Upper lobe of left lung (tissue), 4 donors: Measurements from ENCODE around the gene AQP1.

Experiments used
- POLR2A ChIP-seq, 4 donors: fragments of 450-650 bp; IDR thresholded peaks; one replicate each; pipeline ENCODE4 v1.5.1; 2016 to 2017; ENCODE audit warnings: antibody characterized with exemption in 4 of 4, mild to moderate bottlenecking in 2 of 4
- POLR2AphosphoS5 ChIP-seq, 2 donors: sonication (generic); formaldehyde crosslinking; IDR thresholded peaks; one replicate each; pipeline ENCODE4 v1.5.1; 2017; ENCODE audit warnings: antibody characterized with exemption in 2 of 2
- TF ChIP-seq, protein P1 (sequence below), 6 experiments: fragments of 450-650 bp in 4 of 6; fragments of 200-600 bp in 2 of 6; sonication (generic) in 2 of 6; IDR thresholded peaks; one replicate each; pipeline ENCODE4 v1.5.1; 2016 to 2019; ENCODE audit warnings: antibody characterized with exemption in 6 of 6

DNA sequence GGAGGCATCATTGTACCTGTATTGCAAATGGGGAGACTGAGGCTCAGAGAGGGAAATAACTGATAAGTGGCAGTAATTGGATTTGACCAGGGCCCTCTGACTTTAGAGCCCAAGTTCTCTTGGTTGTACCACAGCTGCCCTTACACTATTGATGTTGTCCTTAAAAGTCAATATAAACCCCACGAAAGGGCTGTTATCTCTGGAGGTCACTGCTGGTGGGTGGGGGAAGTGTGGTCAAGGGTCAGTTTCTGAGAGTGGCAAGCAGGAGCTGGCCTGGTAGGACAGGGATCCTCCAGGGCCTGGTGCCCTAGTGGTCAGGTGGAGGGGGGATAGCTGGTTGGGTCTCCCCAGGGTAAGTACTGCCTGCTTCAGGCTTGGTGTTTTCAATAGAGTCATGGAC is 44.2 kb upstream of the AQP1 start:
- no peak for TF ChIP-seq POLR2A (IDR thresholded peaks at IDR 0.05)
- no peak for TF ChIP-seq POLR2AphosphoS5 (IDR thresholded peaks at IDR 0.05)
- TF ChIP-seq, protein P1, sequence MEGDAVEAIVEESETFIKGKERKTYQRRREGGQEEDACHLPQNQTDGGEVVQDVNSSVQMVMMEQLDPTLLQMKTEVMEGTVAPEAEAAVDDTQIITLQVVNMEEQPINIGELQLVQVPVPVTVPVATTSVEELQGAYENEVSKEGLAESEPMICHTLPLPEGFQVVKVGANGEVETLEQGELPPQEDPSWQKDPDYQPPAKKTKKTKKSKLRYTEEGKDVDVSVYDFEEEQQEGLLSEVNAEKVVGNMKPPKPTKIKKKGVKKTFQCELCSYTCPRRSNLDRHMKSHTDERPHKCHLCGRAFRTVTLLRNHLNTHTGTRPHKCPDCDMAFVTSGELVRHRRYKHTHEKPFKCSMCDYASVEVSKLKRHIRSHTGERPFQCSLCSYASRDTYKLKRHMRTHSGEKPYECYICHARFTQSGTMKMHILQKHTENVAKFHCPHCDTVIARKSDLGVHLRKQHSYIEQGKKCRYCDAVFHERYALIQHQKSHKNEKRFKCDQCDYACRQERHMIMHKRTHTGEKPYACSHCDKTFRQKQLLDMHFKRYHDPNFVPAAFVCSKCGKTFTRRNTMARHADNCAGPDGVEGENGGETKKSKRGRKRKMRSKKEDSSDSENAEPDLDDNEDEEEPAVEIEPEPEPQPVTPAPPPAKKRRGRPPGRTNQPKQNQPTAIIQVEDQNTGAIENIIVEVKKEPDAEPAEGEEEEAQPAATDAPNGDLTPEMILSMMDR (IDR thresholded peaks at IDR 0.05) = no peak
